NT2/D1 (cell line): ENCODE measurements around the gene HLA-DPB1.

Experiments used
- SUZ12 ChIP-seq: IDR thresholded peaks from 2 replicates; pipeline ENCODE4 v1.6.1; 2011; ENCODE audit not compliant: insufficient read length, insufficient read depth; ENCODE audit errors: extremely low read depth
- ZNF274 ChIP-seq: IDR thresholded peaks from 2 replicates; pipeline ENCODE4 v1.6.1; 2011; ENCODE audit warnings: mild to moderate bottlenecking, low read depth, low read length

- TF ChIP-seq ZNF274 (no peak), SUZ12 (no peak)
Observed at GRCh38 chr6:33071569-33071968, 4.2 kb upstream of the HLA-DPB1 start.
